Coronary artery (tissue), 2 donors: ENCODE results near the gene ZNF668.

Source experiments
- DNase-seq: peaks from one replicate; pipeline ENCODE4 v3.0.0-alpha.2; 2017; ENCODE audit warnings: low spot score
- H3K27ac ChIP-seq, 2 donors: fragments of 200-600 bp; sonication (generic); one replicate each; pipeline ENCODE4 v1.5.1; 2016 to 2019
- H3K4me3 ChIP-seq: fragments of 200-600 bp; sonication (generic); 2 replicates; pipeline ENCODE4 v1.5.1; 2016; ENCODE audit warnings: mild to moderate bottlenecking, moderate library complexity
- CTCF ChIP-seq: fragments of 200-600 bp; sonication (generic); IDR thresholded peaks from one replicate; pipeline ENCODE4 v1.5.1; 2019; ENCODE audit warnings: antibody characterized with exemption

The ZNF668 gene

GRCh38 chr16:31087971-31088370 is 13.9 kb upstream of the ZNF668 start:
- TF ChIP-seq CTCF = no peak
- no peak for DNase-seq
- H3K27ac ChIP-seq = no peak overlapping the region
- H3K4me3 ChIP-seq = no peak overlapping the region

- no peak for DNase-seq
- TF ChIP-seq CTCF = no peak
- Histone ChIP-seq H3K27ac (no peak overlapping the region), H3K4me3 (no peak overlapping the region)
Measured at GRCh38 chr16:31087481-31087880, 13.4 kb upstream of the ZNF668 start.

DNA sequence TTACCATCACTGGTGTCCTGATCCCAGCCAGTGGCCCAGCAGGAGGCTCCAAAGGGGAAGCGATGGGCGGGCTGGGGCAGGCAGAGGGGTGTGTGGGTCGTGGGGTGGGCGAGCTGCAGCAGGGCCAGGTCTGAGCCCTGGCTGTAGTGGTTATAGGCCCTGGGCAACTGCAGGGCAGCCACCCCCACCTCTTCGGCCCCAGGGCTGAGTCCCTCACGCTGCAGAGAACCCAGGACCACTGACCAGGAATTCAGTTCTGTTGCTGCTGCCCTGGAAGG is 12.5 kb upstream of the ZNF668 start:
- TF ChIP-seq CTCF = no peak
- no peak overlapping the region for H3K27ac ChIP-seq
- H3K4me3 ChIP-seq = no peak overlapping the region
- no peak for DNase-seq

DNA sequence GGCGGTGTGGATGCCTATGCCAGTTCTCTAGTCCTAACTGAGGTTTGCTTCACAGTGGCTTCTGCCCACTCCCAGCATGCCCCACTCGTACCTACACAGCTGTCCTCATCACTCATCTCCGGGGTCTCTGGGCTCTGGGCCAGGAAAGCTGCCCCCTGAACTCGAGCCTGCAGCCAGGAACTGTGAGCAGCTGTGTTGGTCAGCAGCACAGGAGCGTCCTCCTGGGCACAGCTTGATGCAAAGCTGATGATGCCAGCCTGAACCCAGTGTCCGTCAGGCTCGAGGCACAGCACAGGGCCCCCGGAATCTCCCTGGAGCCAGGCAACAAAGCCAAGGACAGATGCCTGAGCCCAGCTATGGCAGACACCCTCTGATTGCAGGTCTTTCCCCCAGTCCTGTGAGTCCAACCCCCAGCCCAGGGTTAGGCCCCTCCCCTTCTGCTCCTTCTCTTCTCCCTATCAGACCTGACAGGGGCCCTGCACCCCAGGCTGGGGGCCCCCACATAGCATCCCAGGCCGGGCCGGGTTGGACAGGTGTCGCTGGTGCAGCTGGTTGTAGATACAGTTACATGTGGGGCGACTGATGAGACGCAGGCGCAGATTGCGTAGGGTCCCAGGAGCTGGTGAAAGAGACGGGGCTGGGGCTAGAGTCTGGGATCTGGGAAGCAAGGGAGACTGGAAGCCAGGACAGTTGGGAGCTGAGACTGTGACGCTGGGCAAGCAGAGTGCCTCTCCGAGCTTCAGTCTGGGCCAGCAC is 12.0 kb upstream of the ZNF668 start:
- H3K27ac ChIP-seq = no peak overlapping the region
- TF ChIP-seq CTCF = no peak
- no peak overlapping the region for H3K4me3 ChIP-seq
- no peak for DNase-seq

DNA sequence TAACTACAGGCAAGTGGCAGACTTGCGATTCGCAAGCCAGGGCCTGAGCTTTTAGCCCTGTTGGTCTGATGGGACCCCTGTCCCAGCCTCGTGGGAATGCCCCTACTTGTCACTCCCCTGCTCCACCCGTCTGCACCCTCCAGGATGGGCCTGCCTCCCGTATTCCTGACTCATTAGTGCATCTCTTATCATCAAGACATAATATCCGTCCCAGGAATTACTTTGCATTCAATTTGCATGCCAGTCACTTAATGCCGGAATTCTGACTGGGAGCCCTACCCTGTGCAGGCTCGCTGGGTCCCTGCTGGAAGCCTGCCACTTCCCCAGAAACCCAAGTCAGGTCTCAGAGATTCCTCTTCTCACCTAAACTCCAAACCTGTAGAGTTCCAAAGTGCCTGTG is 11.4 kb upstream of the ZNF668 start:
- no peak overlapping the region for H3K4me3 ChIP-seq
- no peak for DNase-seq
- TF ChIP-seq CTCF = no peak
- no peak overlapping the region for H3K27ac ChIP-seq

DNA sequence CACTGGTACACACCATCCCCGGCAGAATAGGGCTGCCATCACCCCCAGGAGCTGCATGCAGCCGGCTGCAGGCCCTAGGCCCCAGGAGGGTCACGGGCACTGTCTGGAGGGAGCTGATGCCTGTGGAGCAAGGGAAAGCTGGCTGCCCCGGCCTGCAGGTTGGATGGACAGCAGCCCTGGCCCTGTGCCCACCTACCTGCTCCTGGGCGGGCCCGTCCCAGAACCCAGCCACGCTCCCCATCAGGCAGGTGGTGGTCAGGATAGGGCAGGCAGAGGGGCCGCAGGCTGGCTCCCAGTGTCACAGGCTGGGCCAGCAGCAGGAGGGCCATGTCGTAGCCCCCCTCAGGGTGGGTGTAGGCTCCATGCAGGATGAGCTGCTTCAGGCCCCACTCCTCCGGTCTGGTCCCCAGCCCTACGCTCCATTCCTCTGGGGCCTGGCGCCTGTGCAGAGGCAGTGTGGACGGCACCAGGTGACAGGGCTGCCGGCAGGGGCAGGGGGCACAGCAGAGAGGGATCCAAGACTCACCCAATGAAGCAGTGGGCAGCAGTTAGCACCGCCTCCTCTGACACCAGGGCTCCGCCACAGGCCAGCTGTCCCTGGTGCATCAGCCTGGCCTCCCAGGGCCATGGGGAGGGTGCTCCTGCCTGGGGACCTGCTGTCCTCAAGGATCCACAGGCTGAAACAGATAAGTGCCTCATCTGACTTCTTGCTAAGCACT is 10.7 kb upstream of the ZNF668 start:
- H3K27ac ChIP-seq = no peak overlapping the region
- DNase-seq = no peak

More for the DNA sequence above, 10.7 kb upstream of the ZNF668 start:
- no peak overlapping the region for H3K4me3 ChIP-seq
- no peak for TF ChIP-seq CTCF
